ENCODE measurements around the gene DMRTB1. TPM values are rescaled to one million over a fixed set of nuclear protein-coding genes. Genes with fewer than 3 reads are reported as not detected.

Gene DMRTB1
- total and polyA plus RNA-seq, 2 of the 4 experiments (the other 2 are of a cell fraction) = not detected

DNA sequence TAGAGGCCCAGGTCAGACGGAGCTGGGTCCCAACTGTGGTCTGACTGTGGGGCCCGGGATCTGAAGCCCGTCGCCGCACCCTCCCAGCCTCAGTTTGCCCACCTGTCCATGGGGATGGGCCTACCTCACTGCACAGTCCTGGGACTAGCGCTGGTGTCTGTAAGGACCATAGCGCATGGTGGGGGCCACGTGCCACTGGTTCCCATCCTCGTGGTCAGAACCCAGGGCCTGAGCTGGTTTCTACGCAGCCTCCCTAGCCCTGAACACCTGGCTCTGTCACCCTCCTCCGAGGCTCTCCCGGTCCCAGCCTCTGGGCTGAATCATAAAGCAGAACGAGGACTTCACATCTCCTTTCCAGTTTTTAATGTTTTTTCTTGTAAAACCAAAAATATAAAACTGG is 46.7 kb downstream of the DMRTB1 start:
- Histone ChIP-seq H3K27me3 (ENCODE audit: control insufficient read depth, insufficient read depth, low read length) (peaks cover 12% of the 10 kb centered on the region), H4K20me1 (ENCODE audit: insufficient read depth, low read length) (no peaks in the 10 kb centered on the region), H2BK20ac (ENCODE audit: low read depth, low read length) (no peak overlapping the region), H3K4ac (ENCODE audit: low read depth, low read length) (no peak overlapping the region), H3K9me3 (ENCODE audit: control insufficient read depth, insufficient read depth, low read length) (no peaks in the 10 kb centered on the region), H3K4me2 (ENCODE audit: low read depth, low read length) (no peak overlapping the region), H4K8ac (ENCODE audit: low read depth in 2 of 2, low read length in 2 of 2) (no peak overlapping the region), H3K36me3 (ENCODE audit: control insufficient read depth, insufficient read depth, low read length) (no peaks in the 10 kb centered on the region), H2BK120ac (ENCODE audit: low read depth, low read length) (no peak overlapping the region), H3K79me1 (ENCODE audit: low read depth in 1 of 2, low read length in 2 of 2) (no peaks in the 10 kb centered on the region), H2AK9ac (replicated peaks; ENCODE audit: low read depth, low read length, poor library complexity) (no peak overlapping the region), H3K27ac (ENCODE audit: insufficient read depth, low read length) (no peak overlapping the region), H3K18ac (ENCODE audit: low read depth, low read length) (no peak overlapping the region), H3K9me1 (ENCODE audit: insufficient read depth, low read length) (no peaks in the 10 kb centered on the region), H3K23ac (ENCODE audit: low read depth, low read length) (no peak overlapping the region), H2AFZ (replicated peaks; ENCODE audit: low read length, poor library complexity) (peak overlapping the region; percentile 32), H2BK15ac (ENCODE audit: low read depth, low read length) (no peak overlapping the region), H2BK5ac (ENCODE audit: low read depth, low read length, poor library complexity, severe bottlenecking) (no peak overlapping the region), H3K56ac (ENCODE audit: extremely low read depth, insufficient read depth, low read length) (no peak overlapping the region), H4K91ac (ENCODE audit: insufficient read depth, low read depth, low read length) (no peak overlapping the region), H3K4me1 (ENCODE audit: control insufficient read depth, insufficient read depth, low read length) (peaks cover 3% of the 10 kb centered on the region; the same call in 1 of the 2 replicates), H3K14ac (replicated peaks; ENCODE audit: low read depth, low read length) (no peak overlapping the region), H3K4me3 (ENCODE audit: insufficient read depth, low read depth, low read length) (no peak overlapping the region), H3K9ac (ENCODE audit: low read depth, low read length) (no peak overlapping the region), H4K5ac (ENCODE audit: low read depth, low read length) (no peak overlapping the region), H2AK5ac (ENCODE audit: low read depth, low read length) (no peak overlapping the region; the same call in 1 of the 2 replicates)
- POLR2A ChIA-PET (ENCODE audit: unreplicated experiment) = no interaction called here
- CTCF ChIA-PET = no interaction called here
- BruUV-seq (replicated peaks) = no TSS peak
- 88% methylated on average over 9 of the region's 13 CpGs; no CpG with 5 or more reads in 1 of the 2 experiments for WGBS, 2 experiments (ENCODE audit: extremely low coverage in 2 of 2, insufficient read length in 1 of 2)
- intact Hi-C loops (cut with micrococcal nuclease) (no loop called here), in situ Hi-C loops (cut with MboI; ENCODE audit: low sequenced_read_pairs) (no loop called here), dilution Hi-C loops (cut with HindIII; ENCODE audit: low sequenced_read_pairs, unreplicated experiment) (no loop called here)
- TF ChIP-seq MAFK (IDR thresholded peaks at IDR 0.05; ENCODE audit: low read depth, low read length) = no peak
- TF ChIP-seq MAZ (IDR thresholded peaks at IDR 0.05; ENCODE audit: borderline replicate concordance, low read depth, low read length) = no peak
- TF ChIP-seq NFE2L2 (IDR thresholded peaks at IDR 0.05; ENCODE audit: low read depth, low read length) = no peak
- TF ChIP-seq CTCF (conservative IDR thresholded peaks at IDR 0.05; ENCODE audit: low read depth, low read length) = no peak
- DNase-seq (no peak), ATAC-seq (ENCODE audit: low read depth) (no peak)
